Measurements from ENCODE around the gene NOX4. TPM values are rescaled to one million over a fixed set of nuclear protein-coding genes. Genes with fewer than 3 reads are reported as not detected.

NOX4 gene
- 5.3 and 10.5 TPM in 2 replicates for total RNA-seq

GRCh38 chr11:89490981-89491690 is at the start of gene NOX4:
NOX4 (minus strand) TSS chr11:89491375; CDS start chr11:89491246, 129 bp downstream.

Other genes starting within 250 kb of the NOX4 start
- not detected in 2 replicates for gene TRIM77, start 218.9 kb upstream of the NOX4 start, total RNA-seq